ENCODE measurements around the gene RASAL3.
"Not testable (repeated sequence)": the region's sequence is repeated elsewhere in the genome, so short reads cannot be mapped to it uniquely, and the experiment has no call there.

The RASAL3 gene

DNA sequence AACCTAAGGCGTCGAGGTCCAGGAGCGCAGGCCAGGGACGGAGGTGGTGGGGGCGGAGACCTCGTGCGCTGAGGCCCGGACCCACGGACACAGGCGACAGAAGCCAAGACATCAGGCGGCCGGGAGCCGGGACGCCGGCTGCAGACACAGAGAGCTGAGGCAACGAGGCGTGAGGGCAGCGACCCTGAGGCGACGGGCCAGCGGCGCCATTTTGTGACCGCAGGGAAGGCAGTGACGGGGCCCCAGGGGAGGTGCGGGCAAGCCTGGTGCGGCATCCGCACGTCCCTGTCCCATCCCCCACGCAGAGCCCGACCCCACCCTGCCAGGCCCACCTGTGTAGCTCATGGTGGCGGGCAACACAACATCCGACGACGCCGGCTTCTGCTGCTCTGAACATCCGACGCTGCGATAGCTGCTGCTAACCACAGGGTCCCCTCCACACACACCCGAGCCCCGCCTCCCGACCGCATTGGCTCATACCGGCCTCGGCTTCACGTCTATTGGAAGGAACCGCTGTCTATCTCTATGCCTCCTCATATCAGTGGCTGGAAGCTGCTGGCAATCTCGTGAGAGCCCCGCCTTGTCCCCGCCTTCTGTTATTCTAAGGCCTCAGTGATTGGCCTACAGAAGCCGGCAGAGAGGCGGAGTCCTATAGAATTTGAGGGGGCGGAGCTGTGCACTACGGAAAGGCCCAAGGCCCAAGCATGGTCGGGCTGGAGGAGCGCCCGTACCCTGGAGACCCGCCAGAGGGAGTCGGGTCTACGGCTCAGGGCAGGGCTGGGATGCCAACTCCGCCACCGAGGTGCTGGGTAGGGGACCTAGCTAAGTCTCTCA lies 45.5 kb downstream of the RASAL3 start, which contains the start of gene AKAP8L:
AKAP8L (minus strand) TSS at position 410 of the 834 bp plus-strand sequence; CDS start at position 345, 65 bp downstream.
- DNase-seq (ENCODE audit: low spot score), result peak; percentile 100

DNA sequence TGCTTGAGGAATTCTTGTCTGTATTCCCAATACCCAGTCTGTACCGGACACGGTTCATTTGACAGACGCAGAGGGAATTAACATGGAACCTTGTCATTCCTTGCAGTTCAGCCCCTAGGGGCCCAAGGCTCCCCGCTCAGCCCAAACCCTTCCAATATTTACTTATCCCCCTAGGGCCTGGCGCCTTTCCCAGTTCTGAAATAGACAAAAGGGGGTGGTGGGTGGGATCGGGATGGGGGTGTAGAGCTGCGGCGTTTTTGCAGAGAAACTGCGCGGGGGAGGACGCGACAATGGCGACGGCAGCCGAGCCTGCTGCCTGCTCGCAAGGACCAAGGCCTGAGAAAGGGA lies 46.1 kb downstream of the RASAL3 start:
- DNase-seq (ENCODE audit: low spot score), result peak; percentile 20

DNA sequence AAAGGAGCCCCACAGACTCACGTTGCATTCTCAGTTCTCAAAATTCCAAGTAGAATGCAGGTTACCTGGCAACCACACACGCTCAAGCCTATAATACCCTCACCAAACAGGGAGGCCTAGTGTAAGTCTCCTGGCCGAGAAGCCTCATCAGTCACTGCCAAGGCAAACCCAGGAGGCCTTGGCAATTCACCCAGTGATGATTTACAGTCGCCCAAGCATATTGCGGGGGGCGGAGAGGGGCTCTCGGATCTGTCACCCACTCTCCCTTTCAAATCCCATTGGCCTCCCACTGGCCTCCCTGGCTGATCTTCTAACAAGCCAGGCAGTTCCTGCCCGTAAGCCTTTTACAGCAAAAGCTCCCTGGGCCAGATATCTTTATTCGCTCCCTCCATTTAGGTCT lies 46.6 kb downstream of the RASAL3 start:
- DNase-seq (ENCODE audit: low spot score), result peak; percentile 46

DNA sequence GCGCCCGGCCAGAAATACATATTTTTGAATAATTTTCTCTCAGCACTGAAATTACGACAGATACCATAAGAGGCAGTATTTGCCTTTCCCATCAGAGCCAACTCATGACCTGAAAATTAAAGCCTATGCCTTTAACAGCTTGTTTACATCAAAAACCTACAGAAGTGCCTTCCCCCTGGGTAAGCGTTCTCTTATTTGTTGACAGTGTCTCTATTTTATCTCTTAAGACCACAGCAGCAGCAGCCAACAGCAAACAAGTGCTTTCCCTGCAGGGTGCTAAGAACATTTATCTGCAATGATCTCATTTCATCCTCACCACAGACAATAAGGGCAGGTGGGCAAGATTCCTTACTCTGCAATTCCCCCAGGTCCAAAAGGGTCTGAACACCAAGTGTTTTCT lies 51.5 kb downstream of the RASAL3 start:
- DNase-seq (ENCODE audit: low spot score), result no peak

DNA sequence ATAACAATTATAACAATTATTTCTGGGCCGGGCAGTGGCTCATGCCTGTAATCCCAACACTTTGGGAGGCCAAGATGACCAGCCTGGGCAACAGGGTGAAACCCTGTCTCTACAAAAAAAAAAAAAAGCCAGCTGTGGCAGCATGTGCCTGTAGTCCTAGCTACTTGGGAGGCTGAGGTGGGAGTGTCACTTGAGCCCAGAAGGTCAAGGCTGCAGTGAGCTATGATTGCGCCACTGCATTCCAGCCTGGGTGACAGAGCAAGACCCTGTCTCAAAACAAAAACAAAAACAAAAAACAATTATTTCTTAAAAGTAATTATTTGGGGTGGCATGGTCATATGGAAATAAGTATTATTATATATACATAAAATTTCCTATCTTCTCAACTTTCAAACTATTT lies 53.0 kb downstream of the RASAL3 start:
- not testable (repeated sequence) for DNase-seq (ENCODE audit: low spot score)

DNA sequence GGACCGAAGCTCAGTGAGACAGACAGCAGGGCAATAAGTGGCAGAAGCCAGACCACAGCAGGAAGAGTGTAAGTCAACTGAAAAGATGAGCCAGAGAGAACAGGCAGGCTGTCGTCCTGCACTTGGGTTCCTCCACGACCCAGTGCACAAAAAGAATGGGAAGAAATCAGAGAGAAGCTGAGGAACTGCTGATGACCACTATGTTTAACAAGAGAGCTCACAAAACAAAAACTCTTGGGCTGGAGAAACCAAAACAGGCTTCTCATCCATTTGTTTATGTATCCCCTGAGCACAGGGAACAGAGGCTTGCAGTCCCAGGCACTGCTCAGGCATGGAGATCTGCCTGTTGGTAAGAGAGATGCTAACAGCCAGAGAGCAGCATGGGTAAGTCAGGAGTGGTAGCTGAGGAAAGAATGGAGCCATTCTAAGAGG lies 59.5 kb downstream of the RASAL3 start:
- DNase-seq (ENCODE audit: low spot score), result no peak

DNA sequence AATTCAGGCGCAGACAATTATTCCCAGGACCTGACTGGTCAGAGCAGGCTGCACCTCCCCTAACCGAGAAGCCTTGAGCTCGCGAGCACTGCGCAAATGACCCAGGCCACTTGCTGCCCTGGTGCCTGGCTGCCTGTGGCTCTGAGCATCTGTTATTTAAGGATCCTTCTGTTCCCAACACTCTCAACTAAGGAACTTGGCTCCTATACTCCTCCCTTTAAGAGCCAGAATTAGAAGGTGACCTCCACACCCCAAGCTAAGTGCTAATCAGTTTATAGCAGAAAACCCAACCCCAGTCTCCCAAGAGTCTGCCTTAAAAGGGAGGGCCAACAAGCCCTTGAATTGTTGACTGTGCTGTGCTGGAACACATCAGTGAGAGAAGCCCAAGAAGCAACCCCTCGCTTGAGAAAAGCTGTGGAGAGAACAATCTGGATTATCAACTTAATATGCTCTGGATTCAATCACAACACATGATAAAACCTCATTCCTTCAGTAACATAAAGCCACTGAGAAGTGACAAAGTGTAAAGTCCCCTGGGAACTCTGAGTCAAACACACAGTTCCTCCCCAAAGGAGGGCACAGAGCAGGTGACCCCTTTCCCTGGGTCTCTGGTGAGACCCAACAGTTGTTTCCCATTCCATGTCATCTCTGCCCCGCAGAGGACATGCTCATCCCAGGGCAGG lies 60.1 kb downstream of the RASAL3 start:
- no peak for DNase-seq (ENCODE audit: low spot score)

DNA sequence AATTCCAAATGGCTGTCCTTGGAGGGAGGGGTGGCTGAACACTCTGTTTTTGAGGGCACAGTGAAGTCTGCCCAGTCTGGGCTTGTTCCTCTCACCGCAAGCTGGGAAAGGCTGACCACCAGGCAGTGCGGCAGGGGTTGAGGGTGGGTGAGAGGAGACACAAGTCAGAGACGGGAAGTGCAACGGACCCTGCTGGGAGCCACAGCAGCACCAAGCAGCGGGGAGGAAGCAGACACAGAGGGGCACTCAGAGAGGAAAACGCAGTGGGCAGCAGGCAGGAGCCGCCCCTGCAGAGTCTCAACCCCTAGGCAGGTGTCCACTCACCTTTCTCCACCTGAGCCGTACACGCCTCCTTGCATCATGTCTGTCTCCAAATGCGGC lies 61.2 kb downstream of the RASAL3 start:
- no peak for DNase-seq (ENCODE audit: low spot score)

DNA sequence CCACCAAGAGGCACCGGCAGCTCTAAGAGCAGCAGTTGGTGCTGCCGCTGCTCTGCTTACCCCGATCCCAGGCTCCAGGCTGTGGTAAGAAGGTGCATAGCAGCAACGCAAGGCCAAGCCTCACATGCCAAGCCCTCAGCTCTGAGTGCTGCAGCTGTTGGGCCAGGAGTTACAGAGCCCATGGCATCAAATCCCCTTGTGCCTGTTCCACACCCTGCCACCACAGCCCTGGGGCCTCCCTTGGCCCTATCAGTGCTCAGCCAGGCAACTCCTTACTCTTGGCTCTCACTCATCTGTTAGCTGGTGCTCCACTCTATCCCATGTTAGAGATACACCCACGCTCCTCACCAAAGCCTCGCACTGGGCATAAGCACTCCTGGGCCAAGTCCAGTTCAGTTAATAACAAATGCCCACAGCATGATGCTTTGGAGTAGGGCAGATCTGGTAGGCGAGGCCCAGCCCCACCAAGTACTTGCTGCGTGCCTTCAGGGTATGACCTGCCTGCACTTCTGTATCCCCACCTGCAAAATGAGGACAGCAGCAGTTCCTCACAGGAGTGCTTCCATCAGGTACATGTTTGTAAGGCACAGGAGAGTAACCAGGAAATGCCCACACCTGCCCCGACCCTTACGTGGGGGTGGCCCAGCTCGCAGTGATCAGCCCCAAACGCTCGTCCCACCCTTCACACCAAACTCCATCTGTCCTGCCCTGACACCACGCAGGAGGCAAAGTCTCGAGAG lies 61.8 kb downstream of the RASAL3 start:
- DNase-seq (ENCODE audit: low spot score), result no peak

Data from RKO (cell line).